WTC11 (cell line): ENCODE measurements around the gene TAF13. TPM values are rescaled to one million over a fixed set of nuclear protein-coding genes. Genes with fewer than 3 reads are reported as not detected.

ENCODE experiments used
- ATAC-seq: fragments of 200-7000 bp; cut with Tn5 transposase; 2 replicates; pipeline ENCODE4 v1.10.0; 2021; ENCODE audit warnings: mild to moderate bottlenecking, moderate library complexity
- CTCF ChIA-PET: fragments of 300-600 bp; sonication (Branson Sonifier 250); formaldehyde crosslinking; loops from one replicate; lab custom pipeline; 2021; ENCODE audit warnings: antibody characterized with exemption; lab: Charles Lee
- POLR2A ChIA-PET: fragments of 350-600 bp; sonication (Branson Sonifier 250); formaldehyde crosslinking; loops from one replicate; lab custom pipeline; 2021; ENCODE audit warnings: antibody characterized with exemption; lab: Charles Lee
- DNase-seq: peaks from one replicate; pipeline ENCODE4 v3.0.0; 2021; ENCODE audit warnings: low spot score
- H3K27ac Mint-ChIP-seq: 2 replicates; pipeline ENCODE4 v1.8.0; 2021; ENCODE audit warnings: mixed read lengths
- H3K27me3 Mint-ChIP-seq: 2 replicates; pipeline ENCODE4 v1.8.0; 2021; ENCODE audit warnings: low read depth, mild to moderate bottlenecking, moderate library complexity, mixed read lengths
- H3K36me3 Mint-ChIP-seq: 2 replicates; pipeline ENCODE4 v1.8.0; 2021; ENCODE audit warnings: mixed read lengths
- H3K4me1 Mint-ChIP-seq: 2 replicates; pipeline ENCODE4 v1.8.0; 2022; ENCODE audit warnings: mixed read lengths
- H3K4me3 Mint-ChIP-seq: 2 replicates; pipeline ENCODE4 v1.8.0; 2021; ENCODE audit warnings: mild to moderate bottlenecking, moderate library complexity, mixed read lengths
- H3K9me3 Mint-ChIP-seq: 2 replicates; pipeline ENCODE4 v1.8.0; 2021; ENCODE audit warnings: mixed read lengths
- CREB1 ChIP-seq: sonication (generic); formaldehyde crosslinking; IDR thresholded peaks from 2 replicates; pipeline ENCODE4 v1.8.0; 2023; ENCODE audit warnings: mild to moderate bottlenecking, missing genetic modification reagents
- ESRRA ChIP-seq: sonication (generic); formaldehyde crosslinking; IDR thresholded peaks from 2 replicates; pipeline ENCODE4 v1.8.1; 2022; ENCODE audit warnings: mild to moderate bottlenecking, missing genetic modification reagents, borderline replicate concordance
- GABPB1 ChIP-seq: sonication (generic); formaldehyde crosslinking; IDR thresholded peaks from 2 replicates; pipeline ENCODE4 v1.8.1; 2023; ENCODE audit warnings: mild to moderate bottlenecking, missing genetic modification reagents
- GRHL2 ChIP-seq: fragments of 250-450 bp; sonication (Bioruptor Pico); IDR thresholded peaks from 2 replicates; pipeline ENCODE4 v1.8.0; 2022; ENCODE audit warnings: mild to moderate bottlenecking, moderate library complexity; ENCODE audit not compliant: insufficient replicate concordance, severe bottlenecking
- MYBL2 ChIP-seq: sonication (generic); formaldehyde crosslinking; IDR thresholded peaks from 2 replicates; pipeline ENCODE4 v1.8.1; 2023; ENCODE audit warnings: mild to moderate bottlenecking, moderate library complexity, missing genetic modification reagents
- NFATC4 ChIP-seq: fragments of 250-450 bp; sonication (Bioruptor Pico); IDR thresholded peaks from 2 replicates; pipeline ENCODE4 v1.9.0; 2021; ENCODE audit warnings: mild to moderate bottlenecking
- NFE2L1 ChIP-seq: sonication (generic); formaldehyde crosslinking; IDR thresholded peaks from 2 replicates; pipeline ENCODE4 v1.8.1; 2023; ENCODE audit warnings: missing genetic modification reagents
- RORB ChIP-seq: fragments of 250-450 bp; sonication (Bioruptor Pico); IDR thresholded peaks from 2 replicates; pipeline ENCODE4 v1.9.0; 2021; ENCODE audit warnings: mild to moderate bottlenecking
- SMAD4 ChIP-seq: sonication (generic); formaldehyde crosslinking; IDR thresholded peaks from 2 replicates; pipeline ENCODE4 v1.8.0; 2022; ENCODE audit warnings: mild to moderate bottlenecking, missing genetic modification reagents
- SOX15 ChIP-seq: fragments of 250-450 bp; sonication (Bioruptor Pico); IDR thresholded peaks from 2 replicates; pipeline ENCODE4 v1.9.0; 2021; ENCODE audit warnings: mild to moderate bottlenecking
- SP1 ChIP-seq: sonication (generic); formaldehyde crosslinking; conservative IDR thresholded peaks from 2 replicates; pipeline ENCODE4 v1.8.1; 2022; ENCODE audit warnings: missing genetic modification reagents
- TEAD4 ChIP-seq: sonication (generic); formaldehyde crosslinking; IDR thresholded peaks from 2 replicates; pipeline ENCODE4 v1.8.0; 2022; ENCODE audit warnings: mild to moderate bottlenecking, missing genetic modification reagents
- ZNF396 ChIP-seq: fragments of 250-450 bp; sonication (Bioruptor Pico); IDR thresholded peaks from 2 replicates; pipeline ENCODE4 v1.8.0; 2021; ENCODE audit warnings: mild to moderate bottlenecking, moderate library complexity, borderline replicate concordance
- total RNA-seq: library from RNA; stranded (reverse); gene quantifications from 3 replicates; pipeline ENCODE4 v1.2.3, GENCODE V29; 2021
- TF ChIP-seq, protein P1 (sequence below): sonication (generic); formaldehyde crosslinking; IDR thresholded peaks from 2 replicates; pipeline ENCODE4 v1.8.0; 2023; ENCODE audit warnings: missing genetic modification reagents, mild to moderate bottlenecking, borderline replicate concordance
- TF ChIP-seq, protein P2 (sequence below): sonication (generic); formaldehyde crosslinking; IDR thresholded peaks from 2 replicates; pipeline ENCODE4 v1.8.0; 2023; ENCODE audit warnings: missing genetic modification reagents
- TF ChIP-seq, protein P3 (sequence below): fragments of 250-450 bp; sonication (Bioruptor Pico); IDR thresholded peaks from 2 replicates; pipeline ENCODE4 v1.8.0; 2021; ENCODE audit warnings: mild to moderate bottlenecking
- TF ChIP-seq, protein P4 (sequence below): fragments of 200-600 bp; IDR thresholded peaks from 2 replicates; pipeline ENCODE4 v1.8.0; 2022; ENCODE audit warnings: antibody characterized with exemption
- TF ChIP-seq, protein P5 (sequence below): sonication (generic); formaldehyde crosslinking; IDR thresholded peaks from 2 replicates; pipeline ENCODE4 v1.8.1; 2022; ENCODE audit warnings: low read depth, missing genetic modification reagents, borderline replicate concordance
- TF ChIP-seq, protein P6 (sequence below): sonication (generic); formaldehyde crosslinking; IDR thresholded peaks from 2 replicates; pipeline ENCODE4 v1.8.1; 2022; ENCODE audit warnings: missing genetic modification reagents, borderline replicate concordance
- TF ChIP-seq, protein P7 (sequence below): fragments of 250-450 bp; sonication (Bioruptor Pico); IDR thresholded peaks from 2 replicates; pipeline ENCODE4 v1.9.0; 2021; ENCODE audit warnings: mild to moderate bottlenecking
- TF ChIP-seq, protein P8 (sequence below): sonication (generic); formaldehyde crosslinking; IDR thresholded peaks from 2 replicates; pipeline ENCODE4 v1.8.0; 2022; ENCODE audit warnings: mild to moderate bottlenecking, missing genetic modification reagents
- TF ChIP-seq, protein P9 (sequence below): sonication (generic); formaldehyde crosslinking; IDR thresholded peaks from 2 replicates; pipeline ENCODE4 v1.8.1; 2023; ENCODE audit warnings: mild to moderate bottlenecking, missing genetic modification reagents

Gene TAF13
- total RNA-seq, 1 experiment from 2014 or later, result 43.0 TPM

DNA sequence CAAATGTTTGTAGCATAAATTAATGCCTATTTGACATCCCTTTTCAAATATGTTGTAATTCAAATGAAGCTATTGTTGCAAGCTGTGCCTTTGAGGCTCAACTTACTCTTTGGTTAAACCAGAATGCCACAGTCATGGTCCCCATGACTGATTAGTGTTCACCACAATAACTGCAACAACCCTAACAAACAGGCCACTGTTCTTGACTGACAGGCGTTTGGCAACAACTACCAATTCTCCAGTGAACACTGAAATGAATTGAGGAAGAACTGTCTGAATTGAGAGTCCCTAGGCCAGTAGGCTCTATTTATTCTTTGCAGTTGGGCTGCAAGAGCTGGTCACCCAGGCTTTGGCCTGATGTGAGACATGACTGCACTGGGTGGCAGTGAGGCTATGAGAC lies 8.1 kb upstream of the TAF13 start (continued):
- TF ChIP-seq, protein P1, sequence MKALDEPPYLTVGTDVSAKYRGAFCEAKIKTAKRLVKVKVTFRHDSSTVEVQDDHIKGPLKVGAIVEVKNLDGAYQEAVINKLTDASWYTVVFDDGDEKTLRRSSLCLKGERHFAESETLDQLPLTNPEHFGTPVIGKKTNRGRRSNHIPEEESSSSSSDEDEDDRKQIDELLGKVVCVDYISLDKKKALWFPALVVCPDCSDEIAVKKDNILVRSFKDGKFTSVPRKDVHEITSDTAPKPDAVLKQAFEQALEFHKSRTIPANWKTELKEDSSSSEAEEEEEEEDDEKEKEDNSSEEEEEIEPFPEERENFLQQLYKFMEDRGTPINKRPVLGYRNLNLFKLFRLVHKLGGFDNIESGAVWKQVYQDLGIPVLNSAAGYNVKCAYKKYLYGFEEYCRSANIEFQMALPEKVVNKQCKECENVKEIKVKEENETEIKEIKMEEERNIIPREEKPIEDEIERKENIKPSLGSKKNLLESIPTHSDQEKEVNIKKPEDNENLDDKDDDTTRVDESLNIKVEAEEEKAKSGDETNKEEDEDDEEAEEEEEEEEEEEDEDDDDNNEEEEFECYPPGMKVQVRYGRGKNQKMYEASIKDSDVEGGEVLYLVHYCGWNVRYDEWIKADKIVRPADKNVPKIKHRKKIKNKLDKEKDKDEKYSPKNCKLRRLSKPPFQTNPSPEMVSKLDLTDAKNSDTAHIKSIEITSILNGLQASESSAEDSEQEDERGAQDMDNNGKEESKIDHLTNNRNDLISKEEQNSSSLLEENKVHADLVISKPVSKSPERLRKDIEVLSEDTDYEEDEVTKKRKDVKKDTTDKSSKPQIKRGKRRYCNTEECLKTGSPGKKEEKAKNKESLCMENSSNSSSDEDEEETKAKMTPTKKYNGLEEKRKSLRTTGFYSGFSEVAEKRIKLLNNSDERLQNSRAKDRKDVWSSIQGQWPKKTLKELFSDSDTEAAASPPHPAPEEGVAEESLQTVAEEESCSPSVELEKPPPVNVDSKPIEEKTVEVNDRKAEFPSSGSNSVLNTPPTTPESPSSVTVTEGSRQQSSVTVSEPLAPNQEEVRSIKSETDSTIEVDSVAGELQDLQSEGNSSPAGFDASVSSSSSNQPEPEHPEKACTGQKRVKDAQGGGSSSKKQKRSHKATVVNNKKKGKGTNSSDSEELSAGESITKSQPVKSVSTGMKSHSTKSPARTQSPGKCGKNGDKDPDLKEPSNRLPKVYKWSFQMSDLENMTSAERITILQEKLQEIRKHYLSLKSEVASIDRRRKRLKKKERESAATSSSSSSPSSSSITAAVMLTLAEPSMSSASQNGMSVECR (CRISPR knock-in tag), result no peak

DNA sequence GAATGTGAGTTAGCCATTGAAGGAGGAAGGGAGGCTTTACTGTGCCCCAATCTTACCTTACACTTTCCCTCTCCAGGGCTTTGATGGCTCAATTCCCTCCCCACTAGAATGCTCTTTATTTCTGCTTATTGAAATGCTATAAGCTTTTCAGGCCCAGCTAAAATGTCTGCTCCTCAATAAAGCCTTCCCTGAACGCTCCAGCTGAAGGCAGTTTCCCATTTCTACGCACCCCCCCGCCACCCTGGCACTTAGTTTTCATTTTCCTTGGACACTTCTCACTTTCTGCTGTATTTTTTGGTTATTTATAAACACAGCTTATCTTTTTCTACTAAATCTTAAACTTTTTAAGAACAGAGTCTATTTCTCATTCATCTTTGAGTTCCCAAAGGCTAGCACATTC lies 7.7 kb upstream of the TAF13 start:
- no peak for ATAC-seq

DNA sequence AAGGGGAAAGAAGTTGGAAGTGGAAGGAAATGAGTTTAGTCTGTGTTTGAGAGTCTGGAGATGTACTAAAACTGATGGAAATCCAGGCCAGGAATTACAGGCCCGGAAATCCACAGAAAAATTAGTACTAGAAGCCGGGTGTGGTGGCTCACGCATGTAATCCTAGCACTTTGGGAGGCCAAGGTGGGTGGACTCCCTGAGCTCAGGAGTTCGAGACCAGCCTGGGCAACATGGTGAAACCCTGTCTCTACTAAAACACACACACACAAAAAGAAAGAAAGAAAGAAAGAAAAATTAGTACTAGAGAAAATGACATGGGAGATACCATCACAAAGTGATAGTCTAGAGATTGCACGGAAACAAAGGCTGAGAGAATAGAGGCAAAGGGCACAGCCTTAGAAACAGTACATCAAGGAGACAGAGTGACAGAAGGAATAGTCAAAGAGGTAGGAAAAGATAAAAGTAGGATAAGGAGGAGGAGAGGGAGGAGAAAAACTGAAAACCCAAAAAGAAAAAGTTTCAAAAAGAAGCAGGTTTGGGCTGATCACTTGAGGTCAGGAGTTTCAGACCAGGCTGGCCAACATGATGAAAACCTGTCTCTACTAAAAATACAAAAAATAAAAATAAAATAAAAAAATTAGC lies 4.8 kb upstream of the TAF13 start:
- Mint-ChIP-seq H3K36me3 (peaks cover 2% of the 10 kb centered on the region; the same call in 1 of the 2 replicates), H3K27me3 (no peaks in the 10 kb centered on the region), H3K27ac (peak overlapping the region; percentile 71), H3K9me3 (no peaks in the 10 kb centered on the region), H3K4me3 (no peak overlapping the region), H3K4me1 (peaks cover 35% of the 10 kb centered on the region)
- ATAC-seq (no peak), DNase-seq (no peak)
- CTCF ChIA-PET, result interaction anchor here (0.7 to 1.6 kb wide), 2 partner anchors 19 to 158 kb away, joined by 3 to 5 read pairs; no protein-coding TSS in a partner anchor
- POLR2A ChIA-PET, result interaction anchor here (0.6 kb wide), 1 partner anchor 52 kb away, joined by 6 read pairs; no protein-coding TSS in a partner anchor
- TF ChIP-seq NFATC4 (CRISPR knock-in tag) (no peak), GRHL2 (CRISPR knock-in tag) (no peak), SMAD4 (no peak), ZNF396 (CRISPR knock-in tag) (no peak)
- TF ChIP-seq, protein P2, sequence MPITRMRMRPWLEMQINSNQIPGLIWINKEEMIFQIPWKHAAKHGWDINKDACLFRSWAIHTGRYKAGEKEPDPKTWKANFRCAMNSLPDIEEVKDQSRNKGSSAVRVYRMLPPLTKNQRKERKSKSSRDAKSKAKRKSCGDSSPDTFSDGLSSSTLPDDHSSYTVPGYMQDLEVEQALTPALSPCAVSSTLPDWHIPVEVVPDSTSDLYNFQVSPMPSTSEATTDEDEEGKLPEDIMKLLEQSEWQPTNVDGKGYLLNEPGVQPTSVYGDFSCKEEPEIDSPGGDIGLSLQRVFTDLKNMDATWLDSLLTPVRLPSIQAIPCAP (CRISPR knock-in tag), result no peak
- TF ChIP-seq, protein P3, sequence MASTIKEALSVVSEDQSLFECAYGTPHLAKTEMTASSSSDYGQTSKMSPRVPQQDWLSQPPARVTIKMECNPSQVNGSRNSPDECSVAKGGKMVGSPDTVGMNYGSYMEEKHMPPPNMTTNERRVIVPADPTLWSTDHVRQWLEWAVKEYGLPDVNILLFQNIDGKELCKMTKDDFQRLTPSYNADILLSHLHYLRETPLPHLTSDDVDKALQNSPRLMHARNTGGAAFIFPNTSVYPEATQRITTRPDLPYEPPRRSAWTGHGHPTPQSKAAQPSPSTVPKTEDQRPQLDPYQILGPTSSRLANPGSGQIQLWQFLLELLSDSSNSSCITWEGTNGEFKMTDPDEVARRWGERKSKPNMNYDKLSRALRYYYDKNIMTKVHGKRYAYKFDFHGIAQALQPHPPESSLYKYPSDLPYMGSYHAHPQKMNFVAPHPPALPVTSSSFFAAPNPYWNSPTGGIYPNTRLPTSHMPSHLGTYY (CRISPR knock-in tag), result no peak
- TF ChIP-seq, protein P4, sequence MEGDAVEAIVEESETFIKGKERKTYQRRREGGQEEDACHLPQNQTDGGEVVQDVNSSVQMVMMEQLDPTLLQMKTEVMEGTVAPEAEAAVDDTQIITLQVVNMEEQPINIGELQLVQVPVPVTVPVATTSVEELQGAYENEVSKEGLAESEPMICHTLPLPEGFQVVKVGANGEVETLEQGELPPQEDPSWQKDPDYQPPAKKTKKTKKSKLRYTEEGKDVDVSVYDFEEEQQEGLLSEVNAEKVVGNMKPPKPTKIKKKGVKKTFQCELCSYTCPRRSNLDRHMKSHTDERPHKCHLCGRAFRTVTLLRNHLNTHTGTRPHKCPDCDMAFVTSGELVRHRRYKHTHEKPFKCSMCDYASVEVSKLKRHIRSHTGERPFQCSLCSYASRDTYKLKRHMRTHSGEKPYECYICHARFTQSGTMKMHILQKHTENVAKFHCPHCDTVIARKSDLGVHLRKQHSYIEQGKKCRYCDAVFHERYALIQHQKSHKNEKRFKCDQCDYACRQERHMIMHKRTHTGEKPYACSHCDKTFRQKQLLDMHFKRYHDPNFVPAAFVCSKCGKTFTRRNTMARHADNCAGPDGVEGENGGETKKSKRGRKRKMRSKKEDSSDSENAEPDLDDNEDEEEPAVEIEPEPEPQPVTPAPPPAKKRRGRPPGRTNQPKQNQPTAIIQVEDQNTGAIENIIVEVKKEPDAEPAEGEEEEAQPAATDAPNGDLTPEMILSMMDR, result no peak
- TF ChIP-seq, protein P5, sequence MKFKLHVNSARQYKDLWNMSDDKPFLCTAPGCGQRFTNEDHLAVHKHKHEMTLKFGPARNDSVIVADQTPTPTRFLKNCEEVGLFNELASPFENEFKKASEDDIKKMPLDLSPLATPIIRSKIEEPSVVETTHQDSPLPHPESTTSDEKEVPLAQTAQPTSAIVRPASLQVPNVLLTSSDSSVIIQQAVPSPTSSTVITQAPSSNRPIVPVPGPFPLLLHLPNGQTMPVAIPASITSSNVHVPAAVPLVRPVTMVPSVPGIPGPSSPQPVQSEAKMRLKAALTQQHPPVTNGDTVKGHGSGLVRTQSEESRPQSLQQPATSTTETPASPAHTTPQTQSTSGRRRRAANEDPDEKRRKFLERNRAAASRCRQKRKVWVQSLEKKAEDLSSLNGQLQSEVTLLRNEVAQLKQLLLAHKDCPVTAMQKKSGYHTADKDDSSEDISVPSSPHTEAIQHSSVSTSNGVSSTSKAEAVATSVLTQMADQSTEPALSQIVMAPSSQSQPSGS (CRISPR knock-in tag), result no peak

More for the DNA sequence above, 7.7 kb upstream of the TAF13 start:
- TF ChIP-seq RORB (CRISPR knock-in tag) (no peak), SP1 (no peak), SOX15 (CRISPR knock-in tag) (no peak), GABPB1 (CRISPR knock-in tag) (no peak), MYBL2 (no peak), CREB1 (no peak), ESRRA (CRISPR knock-in tag) (no peak), TEAD4 (CRISPR knock-in tag) (no peak), NFE2L1 (CRISPR knock-in tag) (no peak)
- TF ChIP-seq, protein P6, sequence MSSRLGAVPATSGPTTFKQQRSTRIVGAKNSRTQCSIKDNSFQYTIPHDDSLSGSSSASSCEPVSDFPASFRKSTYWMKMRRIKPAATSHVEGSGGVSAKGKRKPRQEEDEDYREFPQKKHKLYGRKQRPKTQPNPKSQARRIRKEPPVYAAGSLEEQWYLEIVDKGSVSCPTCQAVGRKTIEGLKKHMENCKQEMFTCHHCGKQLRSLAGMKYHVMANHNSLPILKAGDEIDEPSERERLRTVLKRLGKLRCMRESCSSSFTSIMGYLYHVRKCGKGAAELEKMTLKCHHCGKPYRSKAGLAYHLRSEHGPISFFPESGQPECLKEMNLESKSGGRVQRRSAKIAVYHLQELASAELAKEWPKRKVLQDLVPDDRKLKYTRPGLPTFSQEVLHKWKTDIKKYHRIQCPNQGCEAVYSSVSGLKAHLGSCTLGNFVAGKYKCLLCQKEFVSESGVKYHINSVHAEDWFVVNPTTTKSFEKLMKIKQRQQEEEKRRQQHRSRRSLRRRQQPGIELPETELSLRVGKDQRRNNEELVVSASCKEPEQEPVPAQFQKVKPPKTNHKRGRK, result no peak
- TF ChIP-seq, protein P7, sequence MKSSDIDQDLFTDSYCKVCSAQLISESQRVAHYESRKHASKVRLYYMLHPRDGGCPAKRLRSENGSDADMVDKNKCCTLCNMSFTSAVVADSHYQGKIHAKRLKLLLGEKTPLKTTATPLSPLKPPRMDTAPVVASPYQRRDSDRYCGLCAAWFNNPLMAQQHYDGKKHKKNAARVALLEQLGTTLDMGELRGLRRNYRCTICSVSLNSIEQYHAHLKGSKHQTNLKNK, result no peak
- TF ChIP-seq, protein P8, sequence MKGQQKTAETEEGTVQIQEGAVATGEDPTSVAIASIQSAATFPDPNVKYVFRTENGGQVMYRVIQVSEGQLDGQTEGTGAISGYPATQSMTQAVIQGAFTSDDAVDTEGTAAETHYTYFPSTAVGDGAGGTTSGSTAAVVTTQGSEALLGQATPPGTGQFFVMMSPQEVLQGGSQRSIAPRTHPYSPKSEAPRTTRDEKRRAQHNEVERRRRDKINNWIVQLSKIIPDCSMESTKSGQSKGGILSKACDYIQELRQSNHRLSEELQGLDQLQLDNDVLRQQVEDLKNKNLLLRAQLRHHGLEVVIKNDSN (CRISPR knock-in tag), result no peak
- TF ChIP-seq, protein P9, sequence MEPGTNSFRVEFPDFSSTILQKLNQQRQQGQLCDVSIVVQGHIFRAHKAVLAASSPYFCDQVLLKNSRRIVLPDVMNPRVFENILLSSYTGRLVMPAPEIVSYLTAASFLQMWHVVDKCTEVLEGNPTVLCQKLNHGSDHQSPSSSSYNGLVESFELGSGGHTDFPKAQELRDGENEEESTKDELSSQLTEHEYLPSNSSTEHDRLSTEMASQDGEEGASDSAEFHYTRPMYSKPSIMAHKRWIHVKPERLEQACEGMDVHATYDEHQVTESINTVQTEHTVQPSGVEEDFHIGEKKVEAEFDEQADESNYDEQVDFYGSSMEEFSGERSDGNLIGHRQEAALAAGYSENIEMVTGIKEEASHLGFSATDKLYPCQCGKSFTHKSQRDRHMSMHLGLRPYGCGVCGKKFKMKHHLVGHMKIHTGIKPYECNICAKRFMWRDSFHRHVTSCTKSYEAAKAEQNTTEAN, result no peak
- H3K4me3 Mint-ChIP-seq, result no peak overlapping the region
- CTCF ChIA-PET, result interaction anchor here (1.0 to 1.6 kb wide), 4 partner anchors 17 to 108 kb away, joined by 3 to 5 read pairs (median 4); a partner anchor contains a TSS
- POLR2A ChIA-PET, result no interaction called here
- H3K27me3 Mint-ChIP-seq, result no peaks in the 10 kb centered on the region
- peaks cover 30% of the 10 kb centered on the region for H3K4me1 Mint-ChIP-seq
- H3K27ac Mint-ChIP-seq, result no peak overlapping the region; the same call in 1 of the 2 replicates
- DNase-seq, result no peak
- no peaks in the 10 kb centered on the region for H3K9me3 Mint-ChIP-seq
- no peaks in the 10 kb centered on the region for H3K36me3 Mint-ChIP-seq
